GM18909 (cell line): ENCODE results near the gene MYO7A.

Source experiments
- ATAC-seq: cut with Tn5 transposase; IDR thresholded peaks from one replicate; pipeline ENCODE4 v1.9.1; 2021; ENCODE audit warnings: mild to moderate bottlenecking; ENCODE audit not compliant: unreplicated experiment, poor library complexity

Gene MYO7A

GRCh38 chr11:77195071-77195755 is 67.2 kb downstream of the MYO7A start:
- ATAC-seq: no peak

DNA sequence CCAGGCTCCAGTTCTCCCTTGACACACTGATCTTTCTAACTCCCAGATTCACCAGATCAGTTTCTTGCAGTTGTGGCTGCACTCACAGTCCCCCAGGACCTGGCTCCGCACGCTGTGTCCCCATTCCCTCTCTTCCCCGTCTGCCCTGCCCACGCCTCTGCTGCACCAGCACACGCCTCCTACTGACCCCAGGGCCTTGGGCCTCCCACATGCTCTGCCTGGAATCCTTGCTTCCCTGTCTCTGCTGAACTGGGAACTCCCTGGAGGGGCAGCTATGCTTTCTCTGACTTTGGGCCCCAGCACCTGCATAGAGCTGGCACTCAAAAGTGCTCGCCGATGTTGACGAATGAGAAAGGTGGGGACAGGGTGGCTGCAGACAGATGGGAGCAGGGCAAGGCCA is 68.9 kb downstream of the MYO7A start:
- no peak for ATAC-seq

- no peak for ATAC-seq
Observed at GRCh38 chr11:77197626-77198320, 69.7 kb downstream of the MYO7A start.

DNA sequence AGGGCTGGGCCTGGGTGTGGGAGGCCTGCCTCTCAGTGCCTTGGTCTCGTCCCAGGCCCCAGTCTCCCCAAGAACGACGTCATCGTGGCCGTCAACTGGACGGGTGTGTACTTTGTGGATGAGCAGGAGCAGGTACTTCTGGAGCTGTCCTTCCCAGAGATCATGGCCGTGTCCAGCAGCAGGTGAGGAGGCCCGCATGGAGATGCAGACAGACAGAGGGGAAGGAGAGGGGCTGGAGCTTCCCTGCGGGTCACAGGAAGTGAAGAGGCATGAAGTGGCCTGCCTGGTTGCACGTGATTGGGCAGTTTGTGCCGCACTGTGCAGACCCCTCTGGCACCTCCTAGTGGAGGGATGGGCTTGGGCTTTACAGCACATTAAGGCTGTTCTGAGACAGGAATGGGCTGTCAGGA is 70.4 kb downstream of the MYO7A start:
- ATAC-seq: no peak

- ATAC-seq: no peak
Observed at GRCh38 chr11:77199137-77199745, 71.2 kb downstream of the MYO7A start.

DNA sequence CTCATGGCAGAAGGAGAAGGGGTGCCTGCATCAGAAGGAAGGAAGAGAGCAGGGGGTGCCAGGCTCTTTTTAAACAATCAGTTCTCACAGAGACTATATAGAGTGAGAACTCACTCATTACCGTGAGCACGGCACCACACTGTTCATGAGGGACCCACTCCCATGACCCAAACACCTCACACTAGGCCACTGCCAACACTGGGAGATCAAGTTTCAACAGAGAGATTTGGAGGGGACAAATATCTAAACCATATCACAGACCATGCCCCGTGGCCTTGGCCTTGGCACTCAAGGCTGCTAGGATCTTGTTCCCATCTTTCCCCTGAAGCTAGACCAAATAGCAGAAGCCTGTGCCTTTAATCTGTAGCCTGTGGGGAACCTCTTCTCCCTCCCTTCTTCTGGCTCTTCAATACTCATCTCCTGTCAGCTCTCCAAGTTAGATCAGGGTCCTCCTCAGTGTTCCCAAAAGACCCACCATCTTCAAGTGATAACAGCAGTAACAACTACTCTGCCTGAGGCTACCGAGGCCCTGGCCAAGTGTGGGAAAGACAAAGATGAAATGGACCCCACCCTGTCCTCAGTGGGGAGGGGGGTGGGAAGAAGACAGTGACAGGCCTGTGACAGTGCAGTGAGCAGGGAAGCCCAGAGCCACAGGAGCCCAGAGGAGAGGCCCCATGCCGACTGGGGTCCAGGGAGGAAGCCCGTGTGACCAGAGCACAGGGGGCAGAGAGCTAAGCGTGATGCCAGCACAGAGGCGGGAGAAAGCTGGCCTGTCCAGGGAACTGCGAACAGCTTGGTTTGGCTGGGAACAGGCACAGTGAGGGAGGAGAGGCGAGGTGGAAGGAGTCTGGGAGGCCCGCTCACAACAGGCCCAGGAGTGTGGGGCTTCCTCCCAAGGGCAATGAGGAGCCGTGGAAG is 72.6 kb downstream of the MYO7A start:
- ATAC-seq: no peak

DNA sequence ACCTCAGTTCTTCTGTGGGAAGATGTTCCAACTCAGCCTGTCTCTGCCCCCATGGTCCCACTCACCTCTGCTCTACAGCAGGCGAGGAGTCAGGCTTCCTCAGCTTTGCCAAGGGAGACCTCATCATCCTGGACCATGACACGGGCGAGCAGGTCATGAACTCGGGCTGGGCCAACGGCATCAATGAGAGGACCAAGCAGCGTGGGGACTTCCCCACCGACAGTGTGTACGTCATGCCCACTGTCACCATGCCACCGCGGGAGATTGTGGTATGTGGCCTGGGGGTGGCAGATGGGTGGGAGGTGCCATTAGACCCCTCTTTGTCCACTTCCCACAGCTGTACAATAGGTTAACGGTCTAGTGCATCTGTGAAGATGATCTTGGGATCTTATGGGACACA is 73.3 kb downstream of the MYO7A start:
- ATAC-seq: no peak

DNA sequence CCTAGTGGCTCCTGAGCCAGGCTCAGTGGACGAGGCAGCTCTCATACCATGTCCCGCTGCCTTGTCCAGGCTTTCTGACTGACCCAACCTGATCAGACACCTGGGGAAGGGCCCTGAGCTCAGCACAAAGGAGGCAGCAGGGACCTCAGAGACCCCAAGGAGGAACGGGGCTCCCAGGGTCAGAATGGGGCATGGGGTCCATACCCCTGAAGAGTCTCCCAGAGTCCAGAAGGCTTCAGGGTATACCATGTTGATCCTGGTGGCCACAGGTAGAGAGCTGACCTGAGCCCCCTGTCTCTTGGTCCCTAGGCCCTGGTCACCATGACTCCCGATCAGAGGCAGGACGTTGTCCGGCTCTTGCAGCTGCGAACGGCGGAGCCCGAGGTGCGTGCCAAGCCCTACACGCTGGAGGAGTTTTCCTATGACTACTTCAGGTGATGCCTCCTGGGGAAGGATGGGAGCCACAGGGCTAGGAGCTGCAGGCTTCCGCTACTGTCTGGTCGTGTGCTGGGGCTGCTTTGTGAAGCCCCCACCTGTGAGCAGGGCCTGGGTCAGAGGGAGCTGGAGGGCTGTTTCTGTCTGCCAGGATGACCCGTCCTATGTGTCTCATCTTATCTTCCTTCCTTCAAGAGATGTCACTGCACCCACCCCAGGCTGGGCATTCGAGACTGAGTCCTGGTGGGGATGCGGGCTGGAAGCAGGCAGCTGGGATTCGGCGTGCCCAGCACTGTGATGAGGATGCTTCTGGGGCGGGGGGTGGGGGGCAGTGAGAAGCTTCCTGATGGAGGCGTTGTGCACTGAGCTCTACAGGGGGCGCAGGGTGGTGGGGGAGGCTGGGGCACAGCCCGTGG is 74.2 kb downstream of the MYO7A start:
- ATAC-seq: no peak

- ATAC-seq: no peak
Observed at GRCh38 chr11:77202941-77203900, 75.2 kb downstream of the MYO7A start.

DNA sequence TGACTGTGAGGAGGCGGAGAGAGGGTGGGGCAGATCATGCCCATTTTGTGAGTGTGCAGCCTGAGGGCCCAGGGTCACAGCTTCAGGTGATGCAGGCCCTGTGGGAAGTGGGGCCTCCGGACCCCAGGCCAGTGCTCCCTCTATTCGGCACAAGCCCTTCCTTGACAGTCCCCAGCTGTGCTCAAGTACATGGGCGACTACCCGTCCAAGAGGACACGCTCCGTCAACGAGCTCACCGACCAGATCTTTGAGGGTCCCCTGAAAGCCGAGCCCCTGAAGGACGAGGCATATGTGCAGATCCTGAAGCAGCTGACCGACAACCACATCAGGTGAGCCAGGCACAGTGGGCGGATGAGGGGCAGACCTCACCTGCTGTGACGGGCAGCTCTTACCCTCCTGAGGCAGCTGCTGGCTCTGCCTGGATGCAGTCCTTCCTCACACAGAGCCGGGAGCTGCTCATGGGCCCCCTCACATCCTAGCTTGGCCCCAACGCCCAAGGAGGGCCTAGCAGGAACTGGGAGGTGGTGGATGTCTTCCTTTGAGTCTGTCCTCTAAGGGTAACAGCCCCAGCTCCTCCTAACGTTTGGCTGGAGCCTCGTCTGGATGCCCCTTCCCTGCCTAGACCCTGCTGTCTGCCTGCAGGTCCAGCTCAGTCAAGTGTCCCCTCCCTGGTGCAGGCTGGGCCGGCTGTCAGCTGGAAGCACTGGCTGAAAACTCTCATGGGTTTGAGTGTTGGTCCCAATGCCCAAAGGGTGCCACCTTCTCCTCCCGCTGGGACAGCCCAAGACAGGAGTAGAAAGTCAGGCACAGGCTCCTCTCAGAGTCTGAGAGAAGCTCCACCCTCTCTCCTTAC is 76.1 kb downstream of the MYO7A start:
- no peak for ATAC-seq

DNA sequence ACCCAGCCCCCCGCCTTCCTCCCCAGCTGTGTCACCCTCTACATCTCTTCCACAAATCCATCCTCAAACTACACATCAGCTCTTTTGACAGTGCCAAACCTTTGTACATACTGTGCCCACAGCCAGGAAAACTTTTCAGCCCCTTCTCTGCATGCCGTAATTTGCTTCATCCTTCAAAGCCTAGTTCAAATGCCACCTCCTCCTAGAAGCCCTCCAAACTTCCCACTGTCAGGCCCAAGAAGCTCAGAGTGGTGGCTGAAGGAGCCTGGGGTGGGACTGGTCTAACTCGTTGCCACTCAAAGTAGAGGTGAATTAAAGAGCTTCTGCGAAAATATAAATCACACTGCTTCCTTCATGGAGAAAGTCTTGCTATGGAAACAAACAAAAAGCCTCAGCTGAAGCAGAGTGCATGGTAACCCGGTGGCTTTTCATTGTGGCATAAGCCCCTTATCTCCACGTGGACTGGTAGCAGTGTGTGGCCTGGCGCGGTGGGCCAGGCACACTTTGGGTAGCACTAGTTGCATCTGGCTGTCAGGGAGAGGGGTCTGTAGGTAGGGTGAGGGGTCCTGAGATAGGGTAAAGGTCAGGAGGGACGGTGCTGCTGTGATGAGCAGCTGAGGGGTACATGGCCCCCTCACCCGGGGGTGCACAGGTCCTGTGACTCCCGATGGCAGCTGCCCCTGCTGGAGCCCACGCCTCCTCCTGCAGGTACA is 76.9 kb downstream of the MYO7A start:
- no peak for ATAC-seq

GRCh38 chr11:77205467-77206263 is 77.6 kb downstream of the MYO7A start:
- no peak for ATAC-seq

GRCh38 chr11:77206264-77207018 is 78.4 kb downstream of the MYO7A start:
- ATAC-seq: no peak

- no peak for ATAC-seq
Observed at GRCh38 chr11:77207019-77207485, 79.0 kb downstream of the MYO7A start.

DNA sequence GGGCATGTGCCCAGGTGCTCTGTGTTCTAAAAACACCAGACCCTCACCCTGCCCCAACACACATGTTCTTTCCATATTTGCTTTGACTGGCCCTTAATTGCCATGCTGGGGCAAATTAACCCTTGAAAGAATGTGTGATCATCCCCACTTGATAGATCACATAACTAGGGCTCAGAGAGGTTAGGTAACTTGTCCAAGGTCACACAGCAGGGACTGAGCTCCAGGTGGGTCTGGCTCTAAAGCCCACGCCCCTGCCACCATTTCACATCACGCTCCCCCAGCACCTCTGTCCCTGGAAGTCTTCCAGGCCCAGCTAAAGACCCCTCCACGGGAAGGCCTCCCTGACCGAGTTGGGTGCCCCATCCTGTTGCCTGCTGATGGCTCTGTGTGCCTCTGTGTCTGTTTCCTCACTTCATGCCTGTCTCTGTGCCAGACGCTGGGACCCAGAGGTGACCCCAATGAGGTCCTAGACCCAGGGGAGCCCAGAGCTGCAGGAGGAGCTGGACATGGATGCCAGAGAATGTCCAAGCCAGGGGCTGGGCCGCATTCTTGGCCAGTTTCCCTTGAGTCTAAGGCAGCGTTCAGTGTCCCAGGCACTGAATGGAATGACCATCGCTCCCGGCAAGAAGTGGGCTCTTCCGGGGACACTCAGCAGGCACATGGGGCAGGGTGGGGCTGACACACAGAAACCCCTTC is 79.7 kb downstream of the MYO7A start:
- no peak for ATAC-seq
